GM04504 (cell line): ENCODE data around the gene PPP2R1B.
"Not testable (repeated sequence)": the region's sequence is repeated elsewhere in the genome, so short reads cannot be mapped to it uniquely, and the experiment has no call there.

ENCODE experiments used
- DNase-seq: peaks from one replicate; pipeline ENCODE4 v3.0.0-alpha.2; 2012; ENCODE audit warnings: low read depth

The PPP2R1B gene

DNA sequence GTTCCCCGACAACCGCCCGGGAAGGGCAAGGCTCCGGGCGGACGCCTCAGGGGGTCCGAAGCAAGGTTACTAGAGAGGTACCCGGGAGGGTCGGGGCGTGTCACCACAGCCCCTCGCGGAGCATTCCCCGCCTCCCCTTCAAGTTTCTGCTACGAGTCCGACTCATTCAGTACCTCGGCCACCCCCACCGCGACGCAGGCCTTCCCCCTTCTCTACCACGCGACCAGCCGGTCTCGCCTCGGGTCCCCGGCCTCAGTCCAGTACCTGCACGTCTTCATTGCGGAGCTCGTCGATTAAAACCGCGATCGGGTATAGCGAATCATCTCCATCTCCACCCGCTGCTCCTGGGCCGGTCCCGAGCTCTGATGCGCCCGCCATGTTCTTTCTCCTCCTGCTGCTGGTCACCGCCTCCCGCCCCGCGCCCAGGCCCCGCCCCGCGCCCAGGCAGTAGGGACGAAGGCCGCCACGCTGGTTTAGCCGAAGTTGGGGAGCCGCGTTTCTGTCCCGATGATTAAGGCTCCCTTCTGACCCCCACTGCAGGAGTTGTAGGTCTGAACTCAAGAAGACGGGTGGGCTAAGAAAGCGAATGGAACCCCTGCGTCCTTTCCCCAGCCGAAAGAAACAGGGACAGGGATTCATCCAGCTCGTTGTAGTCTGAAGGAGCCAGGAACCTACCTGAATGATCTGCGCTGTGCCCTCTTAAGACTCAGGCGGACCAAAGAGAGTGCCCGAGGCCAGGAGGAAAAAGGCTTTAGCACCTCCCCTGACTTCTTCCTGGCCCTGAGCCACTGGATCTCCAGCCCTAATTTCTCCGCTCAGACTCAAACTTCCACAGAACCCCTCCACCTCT lies at the start of gene PPP2R1B:
PPP2R1B (minus strand) TSS at position 406 of the 850 bp plus-strand sequence; CDS start at position 378, 28 bp downstream.
- no peak for DNase-seq

DNA sequence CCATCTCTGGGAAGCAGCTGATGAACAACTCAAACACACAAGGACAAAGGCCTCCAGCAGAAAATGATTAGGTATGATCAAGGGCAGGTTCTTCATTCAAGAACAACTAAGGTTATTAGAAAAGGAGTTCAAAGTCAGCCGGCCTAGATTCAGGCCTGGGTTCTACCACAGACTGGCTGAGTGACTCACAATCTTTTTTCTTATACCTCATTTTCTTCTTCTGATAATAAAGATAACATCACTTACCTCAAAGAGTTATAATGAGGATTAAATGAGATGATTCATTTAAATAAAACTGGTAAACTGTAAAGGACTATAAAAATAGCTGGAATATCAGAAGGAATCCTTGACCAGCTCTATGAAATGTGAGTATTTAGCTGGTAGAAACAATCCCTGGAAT lies 49.3 kb upstream of the PPP2R1B start:
- DNase-seq = no peak

DNA sequence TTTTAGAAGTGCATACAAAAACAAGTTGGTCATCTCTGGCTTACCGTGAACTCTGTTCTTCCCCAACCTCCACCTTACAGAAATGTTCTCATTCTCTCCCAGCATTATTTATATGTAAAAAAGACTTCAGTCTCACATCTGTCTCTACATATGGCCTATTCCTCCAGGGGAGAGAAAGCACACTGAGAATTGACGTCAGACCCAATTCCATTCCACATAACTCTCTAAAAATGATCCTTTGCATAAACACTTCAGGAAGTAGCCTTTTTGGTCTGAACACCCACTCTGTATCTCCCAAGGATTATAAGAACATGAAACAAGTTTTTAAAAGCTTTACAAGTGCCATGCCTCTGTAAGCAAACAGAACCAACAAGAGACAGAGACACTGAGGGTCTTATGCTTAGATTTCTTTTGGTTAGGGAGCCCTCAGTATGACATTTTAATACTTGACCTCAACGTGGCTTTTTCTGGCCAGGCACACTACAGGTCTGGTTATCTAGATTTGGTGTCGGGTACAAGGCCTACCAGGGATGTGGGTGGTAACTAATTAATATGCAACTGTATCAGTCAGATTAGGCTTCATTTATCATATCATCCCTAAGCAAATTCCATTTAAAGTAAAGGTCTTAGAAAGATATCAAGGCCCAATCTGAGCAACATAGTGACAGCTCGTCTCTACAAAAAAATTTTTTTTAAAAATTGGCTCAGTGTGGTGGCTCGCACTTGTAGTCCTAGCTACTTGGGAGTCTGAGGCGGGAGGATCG lies 48.5 kb upstream of the PPP2R1B start:
- peak; percentile 40 for DNase-seq

DNA sequence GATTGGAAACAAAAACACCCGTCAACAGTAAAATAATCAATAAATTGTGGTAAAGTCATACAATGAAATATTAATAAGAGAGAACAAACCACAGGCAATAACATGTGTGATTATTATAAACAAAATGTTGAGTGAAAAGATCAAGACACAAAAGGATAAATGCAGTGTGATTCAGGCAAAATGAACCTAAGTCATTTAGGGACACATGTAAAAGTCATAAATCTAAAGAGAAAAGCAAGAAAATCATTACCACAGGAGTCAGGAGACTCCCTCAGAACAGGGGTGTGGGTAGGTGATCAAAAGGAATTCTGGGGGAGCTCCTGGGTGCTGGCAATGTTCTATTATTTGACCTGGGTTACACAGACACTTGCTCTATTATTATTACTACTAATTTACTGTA lies 47.9 kb upstream of the PPP2R1B start:
- DNase-seq = no peak

DNA sequence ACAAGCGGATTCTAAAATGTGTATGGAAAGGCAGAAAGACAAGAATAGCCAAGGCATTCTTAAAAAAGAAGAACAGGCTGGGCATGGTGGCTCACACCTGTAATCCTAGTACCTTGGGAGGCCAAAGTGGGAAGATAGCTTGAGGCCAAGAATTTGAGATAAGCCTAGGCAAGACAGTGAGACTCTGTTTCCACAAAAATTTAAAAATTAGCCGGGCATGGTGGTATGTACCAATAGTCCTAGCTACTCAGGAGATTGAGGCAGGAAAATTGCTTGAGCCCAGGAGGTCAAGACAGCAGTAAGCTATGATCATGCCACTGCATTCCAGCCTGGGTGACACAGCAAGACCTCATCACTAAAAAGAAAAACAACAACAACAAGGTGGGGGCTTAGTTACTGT lies 46.0 kb upstream of the PPP2R1B start:
- no peak for DNase-seq

DNA sequence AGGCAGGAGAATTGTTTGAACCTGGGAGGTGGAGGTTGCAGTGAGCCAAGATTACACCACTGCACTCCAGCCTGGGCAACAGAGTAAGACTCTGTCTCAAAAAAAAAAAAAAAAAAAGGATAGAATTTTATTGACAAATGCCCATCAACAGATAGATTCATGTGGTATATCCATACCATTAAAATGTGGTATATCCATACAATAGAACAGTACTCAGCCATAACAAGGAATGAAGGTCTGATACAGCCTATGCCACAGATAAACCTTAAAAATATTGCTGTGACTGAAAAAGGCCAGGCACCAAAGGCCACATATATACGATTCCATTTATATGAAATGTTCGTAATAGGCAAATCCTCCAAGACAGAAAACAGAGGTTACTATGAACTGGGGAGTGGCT lies 45.3 kb upstream of the PPP2R1B start:
- no peak for DNase-seq

DNA sequence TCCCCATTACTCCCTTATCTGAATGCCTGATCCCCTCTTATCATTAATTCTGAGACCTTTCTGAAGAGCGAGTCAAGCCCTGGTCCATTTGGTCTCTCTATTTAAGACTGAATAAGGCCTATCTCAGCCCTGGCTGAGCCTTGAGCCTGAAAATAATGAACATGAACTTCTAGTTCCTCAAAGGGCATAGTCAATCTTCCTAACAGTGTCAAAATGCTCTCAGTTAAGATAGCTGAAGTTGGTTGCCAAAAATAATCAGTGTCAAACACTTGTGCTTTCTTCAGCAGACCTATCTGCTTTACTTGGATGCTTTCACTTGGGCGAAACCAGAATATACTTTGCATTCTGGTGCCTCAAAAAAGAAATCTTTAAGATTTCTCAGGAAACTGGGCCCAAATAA lies 42.6 kb upstream of the PPP2R1B start:
- no peak for DNase-seq

DNA sequence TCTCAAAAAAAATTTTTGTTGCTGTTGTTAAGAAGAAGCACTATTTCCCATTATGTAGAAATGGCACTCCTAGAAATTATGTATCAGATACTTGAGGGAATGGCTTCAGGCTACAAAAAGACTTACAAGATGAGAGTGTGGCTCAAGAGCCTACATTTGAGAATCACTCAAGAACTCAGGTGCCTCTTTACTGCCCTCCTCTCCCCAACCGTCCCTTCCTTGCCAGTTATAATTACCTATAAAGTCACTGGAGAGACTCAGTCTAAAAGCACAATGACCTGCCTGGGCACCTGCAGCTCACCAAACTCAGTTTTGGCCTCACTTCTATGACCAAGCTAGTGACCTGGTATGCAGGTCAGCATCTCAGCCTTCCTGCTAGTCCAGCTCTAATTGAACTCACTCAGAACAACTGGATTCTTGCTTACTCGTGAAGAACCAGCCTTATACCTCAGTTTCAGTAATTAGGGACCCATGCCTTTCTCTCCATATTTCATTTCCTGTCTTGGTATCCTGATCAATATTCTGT lies 41.9 kb upstream of the PPP2R1B start:
- DNase-seq = no peak

DNA sequence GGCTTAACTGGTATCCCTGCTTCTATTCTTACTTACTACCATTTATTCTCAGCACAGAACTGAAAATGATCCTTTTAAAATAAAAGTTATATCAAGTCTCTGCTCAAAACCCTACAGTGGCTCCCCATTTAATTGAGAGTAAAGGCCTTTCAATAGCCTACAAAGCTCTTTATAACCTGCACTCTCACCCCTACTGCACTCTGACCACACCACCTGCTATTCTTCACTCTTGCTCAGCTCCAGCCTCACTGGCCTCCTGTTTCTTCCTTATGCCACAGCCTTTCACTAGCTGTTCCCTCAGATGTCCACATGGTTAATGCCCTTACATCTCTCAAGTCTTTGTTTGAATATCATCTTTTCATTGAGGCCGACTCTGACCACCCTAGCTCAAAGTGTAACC lies 40.9 kb upstream of the PPP2R1B start:
- DNase-seq = no peak

DNA sequence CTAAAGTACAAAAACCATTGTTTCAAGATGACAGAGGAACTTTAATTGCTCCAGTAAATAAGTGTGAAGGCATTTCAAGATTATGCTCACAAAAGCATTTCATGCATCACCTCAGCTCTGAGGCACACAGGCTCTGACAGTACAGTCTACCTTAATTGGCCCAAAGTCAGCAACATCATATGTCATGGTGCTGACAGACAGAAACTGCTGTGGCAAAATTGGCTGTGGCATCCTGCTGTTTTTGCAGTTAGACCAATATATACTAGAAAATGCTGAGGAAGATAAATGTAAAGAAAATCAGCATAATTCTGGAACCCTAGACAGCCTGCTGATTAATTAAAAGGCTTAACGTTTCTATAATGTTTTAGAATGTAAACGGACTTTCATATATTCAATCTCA lies 34.9 kb upstream of the PPP2R1B start:
- DNase-seq = no peak

DNA sequence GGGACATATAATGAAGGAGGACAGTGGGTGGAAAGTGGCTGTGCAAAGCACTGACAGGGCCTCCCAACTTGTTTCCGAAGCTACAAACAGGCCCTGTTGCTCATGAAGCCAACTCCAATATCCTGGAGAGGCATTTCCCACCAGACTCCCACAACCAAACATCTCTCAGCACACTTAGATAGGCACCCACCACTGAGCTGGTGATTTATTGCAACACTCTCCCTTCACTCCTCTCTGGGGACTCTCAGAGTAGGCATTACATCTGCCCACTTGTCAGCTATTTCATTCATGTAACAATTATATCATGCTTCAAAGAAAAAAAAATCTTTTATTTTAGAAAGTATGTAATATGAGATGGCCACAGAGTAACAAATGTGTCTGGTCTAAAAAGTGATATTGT lies 32.1 kb upstream of the PPP2R1B start:
- DNase-seq = no peak

DNA sequence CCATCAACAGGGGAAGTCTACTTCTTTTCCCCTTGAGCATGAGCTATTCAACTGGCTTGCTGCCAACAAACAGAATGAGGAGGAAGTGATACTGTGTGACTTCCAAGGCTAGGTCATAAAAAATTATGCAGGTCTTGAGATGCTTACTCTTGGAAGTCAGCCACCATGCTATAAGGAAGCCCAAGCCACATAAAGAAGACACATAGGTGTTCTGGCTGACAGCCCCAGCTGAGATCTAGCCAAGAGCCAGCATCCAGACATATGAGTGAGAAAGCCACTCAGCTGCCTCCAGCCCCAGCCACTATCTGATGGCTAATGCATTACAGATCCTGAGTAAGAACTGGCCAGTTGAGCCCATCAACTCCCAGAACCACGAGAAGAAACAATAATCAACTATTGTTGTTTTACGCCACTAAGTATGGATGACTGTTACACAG lies 31.0 kb upstream of the PPP2R1B start:
- DNase-seq = no peak

DNA sequence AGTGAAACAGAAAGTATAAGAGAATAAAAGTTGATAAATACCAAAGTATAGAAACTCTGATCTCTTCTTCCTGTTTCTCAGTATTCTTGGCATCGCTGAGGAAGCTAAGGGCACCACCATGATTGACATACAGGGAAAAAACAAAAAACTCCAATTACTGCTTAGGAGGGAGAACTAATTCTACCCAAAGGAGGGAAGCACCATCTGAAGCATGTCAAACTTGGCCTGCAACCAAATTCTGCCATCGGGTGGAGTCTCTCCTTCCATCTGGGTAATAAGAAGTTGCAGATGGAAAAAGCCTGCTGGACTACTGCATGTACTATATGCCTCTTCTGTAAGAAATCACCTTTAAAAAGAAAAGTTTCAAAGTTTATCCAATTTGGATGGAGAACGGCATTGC lies 30.5 kb upstream of the PPP2R1B start:
- no peak for DNase-seq

DNA sequence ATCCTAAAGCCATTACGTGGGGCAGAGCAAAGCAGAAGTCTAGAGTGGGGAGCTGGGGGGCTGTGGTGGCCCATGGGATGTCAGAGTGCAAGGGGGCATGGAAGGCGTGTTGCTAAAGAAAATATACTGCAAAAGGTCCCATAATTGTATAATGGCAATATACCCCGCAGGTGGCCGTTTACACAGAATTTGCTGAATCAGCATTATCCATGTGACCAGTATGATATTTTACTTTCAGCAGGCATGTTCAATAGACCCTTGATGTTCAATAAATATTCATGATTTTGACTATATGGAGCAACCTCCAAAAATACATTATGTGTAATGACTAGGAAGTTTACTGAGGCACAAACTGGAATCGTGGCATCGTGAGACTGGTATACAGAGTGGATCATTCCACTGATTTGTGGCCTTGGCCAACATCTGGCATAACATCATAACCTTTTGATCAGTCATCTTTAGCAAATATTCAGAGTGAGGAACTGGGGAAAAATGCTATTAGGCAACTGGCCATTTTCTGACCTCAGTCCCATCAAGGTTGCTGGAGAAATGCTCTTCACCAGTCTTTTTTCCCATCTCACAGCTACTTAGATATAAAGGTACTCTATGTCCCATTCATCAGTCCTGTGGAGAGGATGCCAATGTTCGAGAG lies 29.3 kb upstream of the PPP2R1B start:
- peak; percentile 70 for DNase-seq

DNA sequence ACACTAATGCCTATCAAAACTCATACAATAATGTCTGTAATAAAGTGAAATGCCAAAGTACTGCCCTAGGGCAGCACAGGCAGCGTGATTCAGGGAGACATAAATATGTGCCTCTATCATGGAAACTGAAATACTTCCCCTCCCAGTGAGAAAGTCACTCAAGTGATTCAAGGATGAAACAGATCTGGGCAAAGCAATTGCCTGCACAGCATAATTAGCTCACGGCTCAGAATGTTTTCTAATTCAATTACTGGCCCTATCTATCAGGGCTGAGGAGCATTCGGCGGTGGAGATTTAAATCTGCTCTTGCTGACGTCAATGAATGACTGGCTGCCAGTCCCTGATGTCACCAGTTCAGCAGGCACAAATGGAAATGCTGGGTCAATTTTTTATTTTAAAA lies 27.7 kb upstream of the PPP2R1B start:
- peak; percentile 67 for DNase-seq

DNA sequence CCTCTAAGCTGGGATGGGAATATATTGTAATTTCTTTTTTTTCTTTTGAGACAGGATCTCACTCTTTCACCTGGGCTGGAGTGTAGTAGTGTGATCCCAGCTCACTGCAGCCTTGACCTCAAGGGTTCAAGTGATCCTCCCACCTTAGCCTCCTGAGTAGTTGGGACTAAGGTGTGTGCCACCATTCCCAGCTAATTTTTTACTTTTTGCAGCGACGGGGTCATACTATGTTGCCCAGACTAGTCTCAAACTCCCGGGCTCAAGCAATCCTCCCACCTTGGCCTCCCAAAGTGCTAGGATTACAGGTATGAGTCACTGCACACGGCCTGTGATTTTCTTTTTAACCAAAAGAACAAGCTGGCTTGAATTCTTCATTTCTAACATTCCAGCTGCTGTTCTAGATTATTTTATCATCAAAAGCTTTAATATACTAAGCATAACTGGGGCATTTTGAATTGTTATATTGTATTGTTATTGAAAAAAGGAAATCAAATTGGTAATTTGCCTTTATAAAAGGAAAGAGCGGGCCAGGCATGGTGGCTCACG lies 26.8 kb upstream of the PPP2R1B start:
- no peak for DNase-seq

DNA sequence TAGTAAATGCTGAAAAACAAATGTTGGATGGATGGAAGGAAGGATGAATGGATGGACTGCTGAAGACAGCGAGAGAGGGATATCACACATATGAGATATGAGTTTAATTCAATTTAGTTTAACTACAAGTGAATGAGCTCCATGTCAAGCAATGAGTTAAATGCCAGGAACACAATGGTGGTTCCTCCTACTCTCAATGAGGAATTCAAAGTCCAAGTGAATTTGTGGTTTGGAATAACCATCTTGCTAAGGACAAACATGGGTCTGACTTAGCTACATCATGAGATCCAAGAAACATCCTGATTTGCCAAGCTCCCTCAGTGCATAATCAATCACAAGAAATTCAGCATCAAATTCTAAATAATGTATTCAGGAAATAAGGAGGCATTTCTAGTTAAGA lies 26.1 kb upstream of the PPP2R1B start:
- DNase-seq = no peak

DNA sequence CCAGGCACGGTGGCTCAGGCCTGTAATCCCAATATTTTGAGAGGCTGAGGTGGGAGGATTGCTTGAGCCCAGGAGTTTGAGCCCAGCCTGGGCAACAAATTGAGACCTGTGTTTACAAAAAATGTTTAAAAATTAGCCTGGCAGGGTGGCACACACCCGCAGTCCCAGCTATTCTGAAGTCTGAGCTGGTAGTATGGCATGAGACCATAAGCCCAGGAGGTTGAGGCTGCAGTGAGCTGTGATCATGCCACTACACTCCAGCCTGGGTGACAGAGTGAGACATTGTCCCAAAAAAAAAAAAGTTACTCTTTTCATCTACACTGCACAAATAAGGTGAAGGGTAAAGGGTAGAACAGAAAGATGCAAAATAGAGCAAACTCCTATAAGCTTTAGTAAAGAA lies 22.3 kb upstream of the PPP2R1B start:
- no peak for DNase-seq

DNA sequence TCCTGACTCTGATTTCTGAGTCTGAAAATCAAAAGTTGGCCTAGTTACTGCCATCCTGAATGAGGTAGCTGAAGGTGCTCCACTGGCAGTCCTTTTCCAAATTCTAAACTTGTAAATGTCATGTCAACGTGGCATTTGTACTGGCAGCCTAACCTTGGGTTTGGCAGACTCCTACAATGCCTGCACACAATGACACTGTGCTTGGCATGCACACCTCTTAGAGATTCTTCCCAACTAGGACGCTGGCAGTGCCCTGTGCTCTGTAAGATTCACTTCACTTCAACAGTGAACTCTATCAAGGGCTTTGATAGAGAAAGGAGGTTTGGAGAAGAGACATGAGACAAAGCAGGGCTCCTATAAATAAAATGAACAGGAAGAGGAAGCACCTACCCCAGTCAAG lies 21.9 kb upstream of the PPP2R1B start:
- DNase-seq = no peak

DNA sequence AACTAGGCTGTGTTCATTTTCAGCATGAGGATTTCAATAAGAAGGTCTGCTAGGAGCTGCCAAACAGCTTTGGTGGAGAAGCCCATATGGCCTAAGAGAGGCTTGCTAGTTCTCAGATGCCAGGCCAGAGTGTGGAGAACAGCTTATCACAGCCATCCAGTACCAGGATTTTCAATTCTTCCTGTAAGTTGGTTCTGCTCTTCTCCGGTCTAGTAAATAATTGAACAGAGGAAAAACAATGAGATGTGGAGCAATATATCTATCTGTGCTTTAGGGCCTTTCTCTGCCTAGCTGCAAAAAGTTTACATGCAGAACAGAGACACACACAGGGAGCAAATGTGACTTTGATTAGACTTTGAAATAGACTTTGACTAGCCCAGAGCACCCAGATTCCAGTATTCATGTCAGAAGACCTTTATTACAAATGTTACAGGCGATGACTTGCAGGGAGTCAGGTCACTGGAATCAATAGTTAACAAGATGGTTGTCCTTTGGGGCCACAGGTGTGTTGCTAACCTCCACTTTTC lies 19.8 kb upstream of the PPP2R1B start:
- no peak for DNase-seq

DNA sequence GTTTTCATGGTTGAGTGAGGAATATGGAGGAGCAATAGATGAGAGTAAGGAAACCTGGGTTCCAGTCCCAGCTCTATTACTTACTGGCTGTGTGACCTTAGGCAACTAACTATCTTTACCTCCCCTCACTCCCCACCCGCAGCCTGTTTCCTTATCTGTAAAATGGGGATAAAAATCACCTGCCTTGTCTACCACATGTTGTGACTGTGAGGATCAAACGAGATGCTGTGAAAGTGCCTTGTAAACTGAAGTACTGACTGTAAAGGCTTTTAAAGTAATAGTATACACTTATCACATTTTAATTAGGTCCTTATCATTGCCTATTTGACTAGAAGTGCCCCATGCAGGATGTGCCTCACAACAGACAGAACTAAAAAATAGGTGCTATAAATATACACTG lies 18.9 kb upstream of the PPP2R1B start:
- no peak for DNase-seq

DNA sequence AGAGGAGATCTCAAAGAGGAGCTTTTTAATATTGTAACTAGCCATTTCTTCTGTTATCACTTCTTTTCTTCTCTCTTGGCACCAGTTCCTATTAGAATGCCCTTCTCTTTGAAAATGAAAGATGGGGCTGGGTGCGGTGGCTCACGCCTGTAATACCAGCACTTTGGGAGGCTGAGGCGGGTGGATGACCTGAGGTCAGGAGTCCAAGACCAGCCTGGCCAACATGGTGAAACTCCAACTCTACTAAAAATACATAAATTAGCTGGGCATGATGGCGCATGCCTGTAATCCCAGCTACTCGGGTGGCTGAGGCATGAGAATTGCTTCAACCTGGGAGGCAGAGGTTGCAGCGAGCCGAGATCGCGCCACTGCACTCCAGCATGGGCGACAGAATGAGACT lies 18.1 kb upstream of the PPP2R1B start:
- DNase-seq = not testable (repeated sequence)
